K562 (cell line): ENCODE results near the gene UFSP2. TPM values are rescaled to one million over a fixed set of nuclear protein-coding genes. Genes with fewer than 3 reads are reported as not detected.

Source experiments
- ATAC-seq: fragments of 200-7000 bp; cut with Tn5 transposase; 3 replicates; pipeline ENCODE4 v1.9.1; 2020; ENCODE audit warnings: moderate library complexity
- BruUV-seq: library from RNA; stranded (reverse); fragments of 400-500 nt; replicated peaks from 2 replicates; lab custom pipeline; 2021; lab: Mats Ljungman, UMichigan
- CTCF ChIA-PET: fragments of 300-600 bp; formaldehyde crosslinking; extraction: SDS; loops from one replicate; lab custom pipeline; 2021; ENCODE audit warnings: low intra/inter-chr PET ratio; lab: Yijun Ruan, JAX
- POLR2A ChIA-PET: fragments of 300-600, 350-650 bp; sonication (Branson Sonifier 250); formaldehyde crosslinking; extraction: SDS; loops from one replicate; lab custom pipeline; 2021; ENCODE audit warnings: antibody characterized with exemption, inconsistent platforms; lab: Yijun Ruan, JAX
- DNase-seq, 4 experiments: peaks; one replicate each; pipeline versions ENCODE4 v3.0.0 to v3.0.0-alpha.2; 2011 to 2018; ENCODE audit warnings: low spot score in 3 of 4, mixed read lengths in 3 of 4; ENCODE audit errors: extremely low read depth in 1 of 4
- FAIRE-seq: peaks from 2 replicates; lab custom pipeline; 2011; peaks lifted over from hg19 to GRCh38; lab: Jason Lieb, UNC
- H2AFZ ChIP-seq: 2 replicates; pipeline ENCODE4 v1.6.0; 2011; ENCODE audit warnings: low read depth, low read length, control low read depth, inconsistent platforms
- H3K27ac ChIP-seq: fragments of 200-600 bp; 3 replicates; pipeline ENCODE4 v1.8.0; 2011; ENCODE audit warnings: low read depth, mild to moderate bottlenecking, control low read depth, inconsistent platforms, low read length, moderate library complexity, mixed read lengths; ENCODE audit errors: extremely low read depth
- H3K27me3 ChIP-seq, 2 experiments: fragments of 300-600 bp in 1 of 2; 2 replicates in 1 of 2; 3 replicates in 1 of 2; pipeline versions ENCODE4 v1.6.0 to v1.8.0; 2011; ENCODE audit warnings: inconsistent platforms in 2 of 2, low read length in 2 of 2, mild to moderate bottlenecking in 1 of 2, mixed read lengths in 1 of 2, moderate library complexity in 1 of 2; ENCODE audit not compliant: control insufficient read depth in 2 of 2, insufficient read depth in 2 of 2
- H3K36me3 ChIP-seq: fragments of 300-600 bp; 3 replicates; pipeline ENCODE4 v1.8.0; 2011; ENCODE audit warnings: mild to moderate bottlenecking, low read length, inconsistent platforms; ENCODE audit not compliant: control insufficient read depth, insufficient read depth
- H3K4me1 ChIP-seq, 2 experiments: fragments of 200-600 bp in 1 of 2; replicated peaks in 1 of 2; 2 replicates in 1 of 2; 3 replicates in 1 of 2; pipeline versions ENCODE4 v1.5.1 to v1.8.0; 2011; ENCODE audit warnings: inconsistent platforms in 2 of 2, low read length in 2 of 2, mild to moderate bottlenecking in 1 of 2, mixed read lengths in 1 of 2, moderate library complexity in 1 of 2; ENCODE audit not compliant: control insufficient read depth in 2 of 2, insufficient read depth in 2 of 2
- H3K4me2 ChIP-seq: 2 replicates; pipeline ENCODE4 v1.6.1; 2011; ENCODE audit warnings: low read length, control low read depth, inconsistent platforms, mixed read lengths; ENCODE audit not compliant: insufficient read depth
- H3K4me3 ChIP-seq: fragments of 200-600 bp; sonication (generic), shearing (Covaris generic); 2 replicates; pipeline ENCODE4 v1.5.1; 2016; ENCODE audit warnings: control low read depth, inconsistent platforms
- H3K79me2 ChIP-seq: fragments of 200-600 bp; 3 replicates; pipeline ENCODE4 v1.8.0; 2011; ENCODE audit warnings: low read length, inconsistent platforms; ENCODE audit not compliant: control insufficient read depth, insufficient read depth
- H3K9ac ChIP-seq, 2 experiments: 2 replicates each; pipeline versions ENCODE4 v1.6.0 to v1.6.1; 2011; ENCODE audit warnings: low read depth in 2 of 2, low read length in 2 of 2, control low read depth in 1 of 2, inconsistent platforms in 1 of 2, mild to moderate bottlenecking in 1 of 2, mixed read lengths in 1 of 2; ENCODE audit not compliant: insufficient read depth in 1 of 2
- H3K9me1 ChIP-seq: one replicate; pipeline ENCODE4 v1.6.0; 2011; ENCODE audit warnings: inconsistent platforms, mild to moderate bottlenecking, low read length, moderate library complexity; ENCODE audit not compliant: control insufficient read depth, insufficient read depth
- H3K9me3 ChIP-seq: replicated peaks from 2 replicates; pipeline ENCODE4 v1.5.1; 2011; ENCODE audit warnings: low read depth, low read length, inconsistent platforms; ENCODE audit not compliant: control insufficient read depth, insufficient read depth
- H4K20me1 ChIP-seq: replicated peaks from 2 replicates; pipeline ENCODE4 v1.6.1; 2011; ENCODE audit warnings: low read length, inconsistent platforms, mixed read lengths; ENCODE audit not compliant: control insufficient read depth, insufficient read depth
- CCNT2 ChIP-seq: IDR thresholded peaks from 2 replicates; pipeline ENCODE4 v1.6.1; 2011; ENCODE audit warnings: borderline replicate concordance, low read depth, mild to moderate bottlenecking, moderate library complexity, mixed read lengths, low read length; ENCODE audit not compliant: insufficient read length; ENCODE audit errors: extremely low read depth
- FOS ChIP-seq: IDR thresholded peaks from 3 replicates; pipeline ENCODE4 v1.6.1; 2011; ENCODE audit not compliant: insufficient read length; ENCODE audit errors: extremely low read depth
- FUS ChIP-seq: fragments of 200-400 bp; formaldehyde crosslinking; optimal IDR thresholded peaks from 2 replicates; pipeline ENCODE3; 2017; ENCODE audit warnings: low read depth, low read length
- HINFP ChIP-seq: fragments of 450-650 bp; conservative IDR thresholded peaks from 2 replicates; pipeline ENCODE4 v1.6.1; 2016; ENCODE audit warnings: missing genetic modification characterization, low read depth, mild to moderate bottlenecking, control low read depth, missing compliant biosample characterization
- MLX ChIP-seq, 2 experiments: fragments of 450-650 bp in 1 of 2; sonication (generic) in 1 of 2; formaldehyde crosslinking; conservative IDR thresholded peaks; 2 replicates each; pipeline versions ENCODE4 v1.4.0 to v1.8.1; 2020 to 2022; ENCODE audit warnings: mild to moderate bottlenecking in 1 of 2, missing genetic modification reagents in 1 of 2
- TARDBP ChIP-seq: fragments of 450-650 bp; IDR thresholded peaks from 2 replicates; pipeline ENCODE4 v1.6.1; 2016
- ZNF23 ChIP-seq: fragments of 250-450 bp; sonication (Bioruptor Pico); IDR thresholded peaks from 2 replicates; pipeline ENCODE4 v1.4.0; 2020; ENCODE audit warnings: mild to moderate bottlenecking
- ZNF311 ChIP-seq: fragments of 250-450 bp; sonication (Bioruptor Pico); IDR thresholded peaks from 2 replicates; pipeline ENCODE4 v1.4.0; 2020; ENCODE audit warnings: mild to moderate bottlenecking, moderate library complexity
- ZNF57 ChIP-seq: fragments of 450-650 bp; formaldehyde crosslinking; IDR thresholded peaks from 2 replicates; pipeline ENCODE4 v1.4.0; 2020; ENCODE audit warnings: mild to moderate bottlenecking, moderate library complexity
- ZNF764 ChIP-seq: fragments of 250-450 bp; sonication (Bioruptor Pico); IDR thresholded peaks from 2 replicates; pipeline ENCODE4 v1.4.0; 2020; ENCODE audit warnings: low read depth, mild to moderate bottlenecking, moderate library complexity
- WGBS: fragments of 100-300 bp; shearing (Covaris generic); methylation state at CpG from one replicate; pipeline ENCODE4 v1.1.6; 2016; ENCODE audit warnings: low coverage, mixed read lengths; ENCODE audit not compliant: insufficient coverage; ENCODE audit errors: missing lambda C conversion rate; 5-methylcytosine and 5-hydroxymethylcytosine counted together
- in situ Hi-C: fragments of 300-500 bp; cut with MboI; formaldehyde crosslinking; loops from 4 replicates; pipeline ENCODE4 v1.15.0; 2018; ENCODE audit warnings: inconsistent platforms, mixed read lengths
- intact Hi-C: fragments of 100-400 bp; cut with micrococcal nuclease; formaldehyde crosslinking; loops from 2 replicates; pipeline ENCODE4 v1.14.2; 2022
- polyA plus RNA-seq, 8 experiments: library from polyadenylated mRNA; depleted of rRNA in 4 of 8; stranded (reverse) in 5 of 8; unstranded in 3 of 8; fragments of >200 nt; fragmentation: Nextera tagmentation in 2 of 8; fragmentation: Illumina TruSeq in 1 of 8; extraction: Ambion mirVana in 2 of 8; extraction: Trizol in 1 of 8; gene quantifications; 2 replicates each; pipeline versions ENCODE4 v1.2.1 to v1.2.3, GENCODE V29; 2011 to 2014; ENCODE audit warnings: inconsistent platforms in 1 of 8, missing spikeins in 1 of 8
- total RNA-seq, 7 experiments: library from RNA; depleted of rRNA in 6 of 7; stranded (reverse); fragments of >200 nt in 6 of 7; fragmentation: Illumina TruSeq in 2 of 7; extraction: Trizol in 2 of 7; gene quantifications; 2 replicates each; pipeline versions ENCODE4 v1.2.1 to v1.2.3, GENCODE V29; 2011 to 2021; ENCODE audit warnings: low replicate concordance in 1 of 7
- TF ChIP-seq, protein P1 (sequence below), 2 experiments: IDR thresholded peaks in 1 of 2; conservative IDR thresholded peaks in 1 of 2; 2 replicates each; pipeline ENCODE4 v1.6.1; 2016; ENCODE audit warnings: low read depth in 2 of 2, mild to moderate bottlenecking in 1 of 2, missing compliant biosample characterization in 1 of 2, missing genetic modification characterization in 1 of 2, moderate library complexity in 1 of 2

UFSP2 gene
- total and polyA plus RNA-seq, 9 of the 15 experiments (the other 6 are each of a cell fraction or from before 2014, with no cell fraction given) = 20.1 to 55.8 (median 26.6) TPM

DNA sequence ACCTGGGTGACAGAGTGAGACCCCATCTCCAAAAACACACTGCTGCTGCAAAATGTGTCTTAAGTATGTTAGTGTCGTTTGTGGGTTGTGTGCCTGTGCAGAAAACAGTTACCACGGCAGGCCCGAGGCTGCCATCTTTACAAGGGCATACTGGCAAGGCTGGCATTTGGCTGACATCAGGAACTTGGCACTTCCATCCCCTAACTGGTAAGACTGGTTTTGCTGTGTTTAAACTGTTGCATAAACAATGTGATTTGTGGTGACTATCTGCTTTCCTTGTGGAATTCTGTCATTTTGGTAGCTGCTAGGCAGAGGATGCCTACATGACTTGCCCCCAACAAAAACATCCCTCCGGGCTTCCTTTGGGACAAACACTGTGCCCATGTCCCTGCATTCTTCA lies 42.3 kb downstream of the UFSP2 start:
- in situ Hi-C loops (no loop called here), intact Hi-C loops (no loop called here)
- no peaks in the 10 kb centered on the region for H3K36me3 ChIP-seq
- no peaks in the 10 kb centered on the region for H3K9me1 ChIP-seq
- CTCF ChIA-PET = no interaction called here
- WGBS = 73% methylated on average over 4 of the region's 4 CpGs
- no TSS peak for BruUV-seq
- H4K20me1 ChIP-seq = no peaks in the 10 kb centered on the region
- H3K4me1 ChIP-seq = peaks cover 10 to 16% of the 10 kb centered on the region in 2 experiments; a peak in 3 of 5 replicates
- TF ChIP-seq TARDBP (no peak), FOS (no peak), CCNT2 (no peak), ZNF57 (no peak), ZNF764 (no peak), FUS (no peak), ZNF311 (no peak)
- ATAC-seq (no peak), FAIRE-seq (no peak), DNase-seq (no peak)
- H3K4me2 ChIP-seq = no peak overlapping the region
- no peak overlapping the region for H3K27ac ChIP-seq
- POLR2A ChIA-PET = no interaction called here
- no peaks in the 10 kb centered on the region for H3K79me2 ChIP-seq
- H3K27me3 ChIP-seq = no peaks in the 10 kb centered on the region
- H3K4me3 ChIP-seq = no peak overlapping the region
- no peak overlapping the region for H2AFZ ChIP-seq
- no peak overlapping the region for H3K9ac ChIP-seq
- H3K9me3 ChIP-seq = no peaks in the 10 kb centered on the region

- ATAC-seq (no peak), DNase-seq (no peak), FAIRE-seq (no peak)
- Histone ChIP-seq H3K9ac (no peak overlapping the region), H3K79me2 (no peaks in the 10 kb centered on the region), H3K4me2 (no peak overlapping the region), H3K9me3 (no peaks in the 10 kb centered on the region), H3K36me3 (no peaks in the 10 kb centered on the region), H3K4me3 (no peak overlapping the region), H3K9me1 (no peaks in the 10 kb centered on the region), H3K27ac (no peak overlapping the region), H3K4me1 (peaks cover 10 to 16% of the 10 kb centered on the region in 2 experiments; a peak in 3 of 5 replicates), H2AFZ (no peak overlapping the region), H3K27me3 (no peaks in the 10 kb centered on the region), H4K20me1 (no peaks in the 10 kb centered on the region)
- ChIA-PET POLR2A (interaction anchor here (0.6 kb wide), 1 partner anchor 59 kb away, joined by 3 read pairs; no protein-coding TSS in a partner anchor), CTCF (no interaction called here)
- in situ Hi-C loops = no loop called here
- no TSS peak for BruUV-seq
- intact Hi-C loops = no loop called here
- TF ChIP-seq MLX (CRISPR knock-in tag; conservative IDR thresholded peaks at IDR 0.05) (no peak), ZNF23 (CRISPR knock-in tag) (no peak), HINFP (no peak)
- TF ChIP-seq, protein P1, sequence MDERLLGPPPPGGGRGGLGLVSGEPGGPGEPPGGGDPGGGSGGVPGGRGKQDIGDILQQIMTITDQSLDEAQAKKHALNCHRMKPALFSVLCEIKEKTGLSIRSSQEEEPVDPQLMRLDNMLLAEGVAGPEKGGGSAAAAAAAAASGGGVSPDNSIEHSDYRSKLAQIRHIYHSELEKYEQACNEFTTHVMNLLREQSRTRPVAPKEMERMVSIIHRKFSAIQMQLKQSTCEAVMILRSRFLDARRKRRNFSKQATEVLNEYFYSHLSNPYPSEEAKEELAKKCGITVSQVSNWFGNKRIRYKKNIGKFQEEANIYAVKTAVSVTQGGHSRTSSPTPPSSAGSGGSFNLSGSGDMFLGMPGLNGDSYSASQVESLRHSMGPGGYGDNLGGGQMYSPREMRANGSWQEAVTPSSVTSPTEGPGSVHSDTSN (CRISPR knock-in tag; IDR thresholded peaks at IDR 0.05; ENCODE audit: low read depth) = no peak
- TF ChIP-seq, protein P1 (tag; conservative IDR thresholded peaks at IDR 0.05; ENCODE audit: low read depth) = no peak
These were observed 43.0 kb downstream of the UFSP2 start for GRCh38 chr4:185382754-185383153.
